Measurements from ENCODE around the gene KIF5A. TPM values are rescaled to one million over a fixed set of nuclear protein-coding genes. Genes with fewer than 3 reads are reported as not detected.

Gene KIF5A
- total and polyA plus RNA-seq, 2 of the 13 experiments (the other 11 are each of a cell fraction or from before 2014, with no cell fraction given): 1.6 to 11.9 TPM

DNA sequence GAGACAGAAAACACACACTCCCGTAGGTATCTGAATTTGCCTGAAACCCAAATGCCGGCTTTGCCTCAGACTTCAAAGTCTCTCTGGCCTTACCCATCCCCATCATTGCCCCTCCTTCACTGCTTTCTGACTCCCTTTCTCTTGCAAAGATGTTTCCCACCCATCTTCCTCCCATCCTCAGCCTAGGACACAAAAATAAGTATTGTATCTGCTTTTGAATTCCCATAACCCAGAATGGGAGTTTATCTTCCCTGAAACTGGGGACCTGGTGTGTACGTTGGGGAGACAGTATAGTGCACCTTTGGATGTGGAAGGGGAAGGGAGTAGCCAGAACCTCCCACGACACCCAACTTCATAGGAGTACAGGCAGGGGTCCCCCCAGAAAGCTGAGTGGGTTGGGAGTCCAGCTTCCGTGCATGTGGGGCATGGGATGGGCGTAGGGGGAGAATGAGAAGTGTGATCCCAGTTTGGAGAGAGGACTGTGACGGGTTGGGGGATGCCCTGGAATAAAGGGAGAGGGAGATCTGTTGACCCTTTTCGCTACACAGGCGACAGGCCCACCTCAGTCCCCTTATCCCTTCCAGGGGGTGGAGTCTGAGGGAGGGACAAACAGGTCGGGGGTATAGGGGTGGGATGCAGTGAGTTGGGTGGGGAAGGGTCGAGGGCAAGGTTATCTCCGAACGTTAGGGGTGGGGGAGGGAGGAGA, 488 bp upstream of the KIF5A start:
- H3K4me2 ChIP-seq (ENCODE audit: low read depth, low read length): peak overlapping the region; percentile 81
- BruUV-seq (replicated peaks): no TSS peak
- intact Hi-C loops (cut with micrococcal nuclease; ENCODE audit: unreplicated experiment) (no loop called here), in situ Hi-C loops (cut with HindIII; ENCODE audit: extremely low pct_ligation_motif_present, low pct_unique_long_range_greater_than_20kb) (no loop called here)
- H3K27ac ChIP-seq (ENCODE audit: extremely low read length, insufficient read depth, low read length): no peak overlapping the region
- H3K36me3 ChIP-seq (replicated peaks in 1 of 2; ENCODE audit: control insufficient read depth in 1 of 2, insufficient read depth in 2 of 2, low read length in 2 of 2): no peaks in the 10 kb centered on the region
- H4K20me1 ChIP-seq (ENCODE audit: insufficient read depth, low read length): no peaks in the 10 kb centered on the region
- H3K9me3 ChIP-seq (ENCODE audit: low read length): no peaks in the 10 kb centered on the region
- ATAC-seq (no peak), FAIRE-seq (no peak), DNase-seq (ENCODE audit: low spot score) (no peak)
- no peak for TF ChIP-seq NR2F2 (IDR thresholded peaks at IDR 0.05; ENCODE audit: borderline replicate concordance, low read depth)
- TF ChIP-seq DPF2 (CRISPR knock-in tag; IDR thresholded peaks at IDR 0.05; ENCODE audit: borderline replicate concordance, low read depth): no peak
- TF ChIP-seq ZNF460 (CRISPR knock-in tag; IDR thresholded peaks at IDR 0.05; ENCODE audit: borderline replicate concordance): no peak
- TF ChIP-seq SMC3 (IDR thresholded peaks at IDR 0.05; ENCODE audit: low read length): no peak
- TF ChIP-seq, protein P1, sequence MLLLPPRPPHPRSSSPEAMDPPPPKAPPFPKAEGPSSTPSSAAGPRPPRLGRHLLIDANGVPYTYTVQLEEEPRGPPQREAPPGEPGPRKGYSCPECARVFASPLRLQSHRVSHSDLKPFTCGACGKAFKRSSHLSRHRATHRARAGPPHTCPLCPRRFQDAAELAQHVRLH (CRISPR knock-in tag; IDR thresholded peaks at IDR 0.05; ENCODE audit: borderline replicate concordance, low read depth): no peak
- no peak for TF ChIP-seq GATAD1 (CRISPR knock-in tag; IDR thresholded peaks at IDR 0.05)
- peaks cover 1 to 27% of the 10 kb centered on the region in 2 experiments; a peak in 3 of 5 replicates for H3K27me3 ChIP-seq (ENCODE audit: control insufficient read depth in 1 of 2, insufficient read depth in 2 of 2, low read length in 2 of 2)
- no peak overlapping the region for H3K9ac ChIP-seq (ENCODE audit: insufficient read depth, low read depth, low read length)
- ChIA-PET POLR2A (no interaction called here), CTCF (ENCODE audit: low intra/inter-chr PET ratio, low total read pairs) (interaction anchor here (1.3 kb wide), 1 partner anchor 34 kb away, joined by 4 read pairs; no protein-coding TSS in a partner anchor)
- H3K4me3 ChIP-seq (replicated peaks in 1 of 3; ENCODE audit: insufficient read depth in 1 of 3, low read depth in 2 of 3, low read length in 3 of 3): peak overlapping the region in 2 of 3 experiments; percentile 57 to 75; a peak in 3 of 6 replicates
- peaks cover 20% of the 10 kb centered on the region for H3K79me2 ChIP-seq (ENCODE audit: insufficient read depth, low read length)
- 25% methylated on average over 13 of the region's 13 CpGs for WGBS (ENCODE audit: low lambda C conversion rate)
- H2AFZ ChIP-seq (ENCODE audit: low read length): no peak overlapping the region
- peaks cover 61% of the 10 kb centered on the region for H3K4me1 ChIP-seq (ENCODE audit: insufficient read depth, low read length)
